PFSK-1 (cell line): ENCODE data around the gene FGFR2.

Experiments used
- FOXP2 ChIP-seq: optimal IDR thresholded peaks from 2 replicates; pipeline ENCODE3; 2011; ENCODE audit warnings: borderline replicate concordance, control low read depth, inconsistent platforms; ENCODE audit not compliant: insufficient read depth; ENCODE audit errors: extremely low read length, extremely low read depth
- POLR2AphosphoS5 ChIP-seq: IDR thresholded peaks from 2 replicates; pipeline ENCODE4 v1.6.1; 2012; ENCODE audit warnings: low read depth, mild to moderate bottlenecking, control low read depth, low read length, moderate library complexity
- REST ChIP-seq, 2 experiments: IDR thresholded peaks; 2 replicates each; pipeline versions ENCODE4 v1.6.1 to v1.8.0; 2011 to 2012; ENCODE audit warnings: low read depth in 2 of 2, low read length in 2 of 2, control low read depth in 1 of 2, inconsistent platforms in 1 of 2, mild to moderate bottlenecking in 1 of 2, moderate library complexity in 1 of 2; ENCODE audit not compliant: insufficient read depth in 1 of 2
- SIN3A ChIP-seq: IDR thresholded peaks from 2 replicates; pipeline ENCODE4 v1.6.1; 2012; ENCODE audit warnings: mild to moderate bottlenecking, low read length, moderate library complexity, borderline replicate concordance; ENCODE audit not compliant: insufficient read depth
- TAF1 ChIP-seq: IDR thresholded peaks from 2 replicates; pipeline ENCODE4 v1.6.1; 2012; ENCODE audit warnings: low read length, control low read depth, borderline replicate concordance; ENCODE audit not compliant: insufficient read depth

GRCh38 chr10:121639416-121639815, 41.2 kb upstream of the FGFR2 start:
- TF ChIP-seq TAF1 (no peak), POLR2AphosphoS5 (no peak), REST (IDR thresholded peaks at IDR 0.05; ENCODE audit: insufficient read depth in 1 of 2, low read depth in 2 of 2, low read length in 2 of 2) (no peak), FOXP2 (no peak), SIN3A (no peak)
